ENCODE data around the gene TMEM14A.
"Not testable (repeated sequence)": the region's sequence is repeated elsewhere in the genome, so short reads cannot be mapped to it uniquely, and the experiment has no call there.

The TMEM14A gene

DNA sequence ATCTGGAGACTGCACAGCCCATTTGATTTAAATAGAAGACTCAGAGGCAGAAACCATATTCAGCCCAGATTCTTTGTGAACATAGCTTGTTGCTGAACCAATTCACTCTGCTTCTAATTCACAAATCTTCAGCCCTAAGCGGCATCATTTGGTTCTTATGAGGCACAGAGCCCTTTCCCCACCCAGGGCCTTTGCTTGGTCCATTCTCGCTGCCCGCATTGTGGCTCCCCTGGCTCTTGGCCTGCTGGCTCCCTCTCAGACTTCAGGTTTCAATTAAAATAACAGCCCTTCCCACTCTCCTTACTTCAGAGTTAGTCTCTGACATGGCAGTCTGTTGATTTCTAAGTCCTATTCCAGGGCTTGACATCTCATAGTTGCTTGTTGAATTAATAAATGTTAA is 9.4 kb upstream of the TMEM14A start:
- DNase-seq: no peak

DNA sequence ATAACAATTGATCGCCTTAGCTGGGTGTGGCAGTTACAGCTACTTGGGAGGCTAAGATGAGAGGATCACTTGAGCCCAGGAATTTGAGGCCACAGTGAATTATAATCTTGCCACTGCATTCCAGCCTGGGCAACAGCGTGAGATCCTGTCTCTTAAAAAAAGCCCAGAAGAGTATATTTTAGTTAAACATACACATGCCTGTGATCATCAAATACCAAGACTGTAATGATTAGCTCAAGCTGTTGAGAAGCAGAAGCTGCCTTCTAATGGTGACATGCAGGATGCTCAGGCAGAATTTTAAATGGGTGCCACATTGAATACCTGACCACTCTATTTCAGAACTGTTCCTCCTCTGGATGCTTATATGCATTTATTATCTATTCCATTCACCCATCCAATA is 8.9 kb upstream of the TMEM14A start:
- DNase-seq: no peak

DNA sequence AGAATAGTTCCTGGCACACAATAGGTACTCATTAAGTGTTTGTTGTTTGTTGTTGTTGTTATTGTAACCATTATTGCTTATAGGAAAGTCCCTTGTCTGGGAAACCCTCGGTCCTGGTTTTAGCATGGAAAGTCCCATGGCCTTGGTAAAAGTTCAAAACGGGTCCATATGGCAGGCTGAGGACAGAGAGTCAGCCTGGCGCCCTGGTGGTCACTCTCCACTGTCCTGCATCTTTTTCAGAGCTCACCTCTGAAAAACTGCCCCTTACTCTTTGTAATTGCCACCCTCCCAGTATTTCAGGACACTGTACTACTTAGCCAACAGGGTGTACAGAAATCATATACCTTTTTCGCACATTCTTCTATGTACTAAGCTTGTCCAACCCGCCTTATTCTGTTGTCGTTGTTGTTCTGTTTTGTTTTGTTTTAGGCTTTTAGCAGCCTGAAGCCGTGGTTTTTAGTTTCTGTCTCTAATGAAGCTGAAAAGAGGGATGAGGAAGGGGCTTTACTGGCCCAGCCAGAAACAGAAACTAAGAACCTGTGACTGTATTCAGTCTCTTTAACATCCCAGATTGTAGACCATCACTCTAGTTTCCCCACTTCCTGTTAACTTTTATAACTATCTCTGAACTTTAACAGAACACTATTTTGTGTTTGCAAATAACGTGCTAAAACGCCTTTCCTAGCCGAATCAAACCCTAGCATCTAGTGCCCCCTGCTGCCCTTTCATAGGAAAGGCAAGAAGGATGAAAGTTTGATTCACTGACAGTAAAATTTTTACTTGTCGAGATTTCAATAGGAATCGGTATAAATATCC is 7.6 kb upstream of the TMEM14A start:
- peak; percentile 32 for DNase-seq

DNA sequence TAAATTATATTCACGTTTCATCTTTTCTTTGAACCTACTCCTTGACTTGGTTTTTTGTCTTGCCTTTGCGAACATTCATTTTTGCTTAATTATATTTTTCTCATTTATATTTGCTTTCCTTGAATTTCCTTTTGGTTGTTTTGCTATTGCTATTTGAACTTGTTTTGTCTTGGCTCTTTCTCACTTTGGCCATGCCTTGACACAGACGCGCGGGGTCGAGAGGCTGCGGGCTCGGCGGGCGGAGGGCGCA is 7.1 kb upstream of the TMEM14A start:
- DNase-seq: no peak

DNA sequence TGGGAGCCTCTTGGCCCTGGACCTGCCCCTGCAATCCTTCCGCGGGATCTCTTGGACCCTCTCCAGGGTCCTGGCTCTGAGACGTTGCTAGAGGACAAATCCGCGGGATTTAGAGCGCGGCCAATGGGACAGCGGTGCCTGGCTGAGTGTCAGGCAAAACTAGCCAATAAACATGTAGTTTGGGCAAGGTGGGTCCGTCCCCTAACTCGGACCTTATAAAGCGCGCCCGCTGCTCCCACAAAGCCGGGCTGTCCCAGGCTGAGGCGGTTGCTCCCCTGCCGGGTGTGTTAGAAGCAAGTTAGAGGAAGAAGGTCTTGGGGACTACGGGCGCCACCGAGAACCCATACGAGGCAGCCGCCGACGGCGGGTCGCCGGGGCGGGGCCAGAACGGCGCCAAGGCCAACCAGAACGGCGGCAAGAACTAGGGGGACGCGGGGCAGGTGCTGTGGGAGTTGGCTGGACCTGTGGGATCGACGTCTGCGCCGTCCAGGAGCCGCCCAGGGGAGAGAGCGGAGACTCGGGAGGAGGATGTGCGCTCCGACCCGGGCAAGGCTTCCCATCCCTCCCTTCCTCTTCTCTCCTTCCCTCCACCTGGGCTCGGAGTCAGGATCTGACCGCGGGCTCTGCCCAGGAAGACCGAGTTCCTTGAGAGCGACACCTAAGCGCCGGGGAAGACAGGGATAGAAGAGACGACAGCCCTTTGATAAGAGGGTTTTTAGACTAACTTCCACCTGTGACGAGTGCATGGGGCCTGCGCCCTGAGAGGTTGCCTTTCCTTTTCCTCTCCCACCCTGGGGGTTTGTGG is 6.5 kb upstream of the TMEM14A start:
- peak; percentile 55 for DNase-seq

DNA sequence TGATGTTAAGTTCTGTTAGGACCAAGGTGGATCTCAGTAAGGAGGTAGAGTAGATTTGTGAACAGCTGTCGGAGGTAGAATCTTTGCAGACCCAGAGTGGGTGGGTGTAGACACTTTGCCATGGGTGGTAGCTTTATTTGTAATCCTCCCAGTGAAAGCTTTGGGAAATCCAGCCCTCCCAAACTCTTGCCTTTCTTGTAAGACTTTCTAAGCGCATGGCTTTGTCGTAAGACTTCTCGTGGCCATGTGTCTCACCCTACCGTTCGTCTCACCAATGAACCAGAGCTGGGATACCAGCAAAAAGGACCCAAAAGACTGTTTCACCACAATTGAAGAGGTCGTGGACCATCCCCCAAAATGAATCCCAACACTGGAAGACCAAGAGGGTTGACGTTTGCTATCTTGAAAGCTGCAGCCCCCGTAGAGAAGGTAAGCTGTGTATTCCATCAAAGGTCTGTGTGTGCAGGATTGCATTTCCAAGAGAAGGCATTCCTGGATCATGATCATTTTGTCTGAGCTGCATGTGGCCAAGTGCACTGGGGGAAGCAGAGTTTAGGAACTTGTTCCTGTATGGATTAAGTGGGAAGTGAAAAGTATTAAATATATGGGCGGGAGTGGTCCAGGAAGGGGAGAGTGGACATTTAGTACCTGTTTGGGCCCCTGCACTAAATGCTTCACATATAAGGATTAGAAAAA is 5.8 kb upstream of the TMEM14A start:
- DNase-seq: no peak

DNA sequence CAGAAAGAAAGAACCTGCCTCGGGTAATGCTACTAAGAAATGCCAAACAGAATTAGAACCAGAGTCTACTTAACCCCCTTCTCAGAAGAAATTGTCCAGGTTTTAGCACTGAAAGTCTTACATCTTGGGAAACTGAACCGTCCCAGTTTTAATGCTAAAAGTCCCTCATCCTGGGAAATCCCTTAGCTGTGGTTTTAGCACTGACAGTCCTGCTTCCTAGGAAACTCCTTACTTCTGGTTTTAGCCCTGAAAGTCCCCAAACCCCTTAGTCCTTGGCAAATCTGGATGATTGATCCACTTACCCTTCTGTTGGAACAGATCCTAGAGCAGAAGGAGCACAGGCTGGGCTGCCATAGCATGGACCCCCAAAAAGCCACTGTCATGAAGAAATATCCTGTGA is 4.8 kb upstream of the TMEM14A start:
- DNase-seq: no peak

DNA sequence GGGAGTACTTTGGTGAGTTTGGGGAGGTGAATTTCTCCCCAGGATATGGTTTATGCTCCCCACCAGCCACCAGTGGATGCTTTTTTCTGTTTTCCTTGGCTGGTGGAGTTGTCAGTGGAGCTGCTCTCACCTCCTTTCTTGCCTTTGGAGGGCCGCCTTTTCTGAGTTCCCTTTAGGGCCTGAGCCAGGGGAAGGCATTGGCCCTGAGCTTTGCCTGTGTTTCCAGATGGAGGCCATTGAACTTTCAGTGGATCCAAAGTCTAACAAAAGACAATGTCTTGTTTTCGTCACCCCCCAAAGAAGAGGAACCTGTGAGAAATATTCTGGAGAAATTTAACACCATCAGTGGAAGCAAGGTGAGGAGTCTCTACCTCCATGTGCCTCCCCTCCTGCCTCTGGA is 4.4 kb upstream of the TMEM14A start:
- no peak for DNase-seq

DNA sequence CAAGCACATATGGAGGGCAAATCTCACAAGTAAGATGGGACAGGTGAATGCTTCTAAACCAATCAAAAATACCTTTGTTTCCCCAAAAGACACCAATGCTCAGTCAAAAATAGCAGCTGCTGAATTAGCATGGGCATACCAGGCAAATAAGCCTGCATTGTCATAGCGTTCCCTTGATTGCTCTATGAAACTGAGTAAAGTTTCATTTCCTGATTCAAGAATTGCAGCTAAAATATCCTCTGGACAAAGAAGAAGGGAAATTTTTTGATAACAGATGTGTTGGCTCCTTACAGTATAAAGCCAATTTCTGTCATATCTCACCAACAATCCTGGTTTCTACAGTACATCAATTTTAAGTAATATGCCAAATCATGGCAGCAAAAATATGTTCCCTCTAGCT is 3.3 kb upstream of the TMEM14A start:
- DNase-seq: no peak

DNA sequence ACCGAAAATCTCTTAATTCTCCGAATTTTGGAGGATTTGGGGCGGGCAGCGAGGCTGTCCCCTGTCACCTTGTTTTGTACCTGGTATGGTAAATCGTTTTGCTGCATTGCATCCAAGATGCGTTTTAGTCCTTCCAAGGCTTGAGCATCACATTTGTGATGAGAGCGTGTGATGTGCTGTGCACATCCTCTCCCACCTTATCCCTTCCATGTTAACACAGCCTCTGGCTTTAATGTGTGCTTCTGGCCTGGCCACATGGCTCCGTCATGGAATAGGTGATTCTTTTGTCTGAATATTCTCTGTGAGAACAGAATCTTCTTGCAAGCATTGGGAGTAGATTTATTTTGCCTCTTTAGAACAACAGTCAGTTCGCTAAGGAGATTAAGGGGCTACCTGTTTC is 763 bp downstream of the TMEM14A start:
- DNase-seq: no peak

DNA sequence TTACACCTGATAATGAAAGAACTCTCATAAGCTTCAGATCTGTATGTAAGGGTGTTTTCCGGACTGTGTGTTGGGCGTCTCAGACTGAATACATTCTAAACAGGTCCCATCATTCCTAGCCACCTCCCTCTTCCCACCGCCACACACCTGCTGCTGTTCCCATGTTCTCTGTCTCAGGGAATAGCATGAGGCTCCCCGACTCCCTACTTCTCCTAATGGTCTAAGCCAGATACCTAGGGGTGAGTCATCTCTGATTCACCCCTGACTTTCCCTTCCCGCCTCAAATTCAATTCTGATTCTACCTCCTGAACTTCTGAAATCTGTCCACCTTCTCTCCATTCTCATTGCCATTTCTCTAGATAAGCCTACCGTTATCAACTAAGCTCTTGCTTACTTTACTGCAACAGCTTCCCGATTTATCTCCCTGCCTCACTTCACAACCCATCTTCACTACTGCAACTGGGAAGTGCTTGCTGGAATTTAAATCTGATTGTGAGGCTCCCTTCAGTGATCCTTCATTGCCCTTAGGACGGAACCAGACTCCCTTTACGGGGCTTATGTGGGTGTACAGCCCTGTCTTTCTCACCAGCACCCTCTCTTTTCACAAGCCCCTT is 1.6 kb downstream of the TMEM14A start:
- no peak for DNase-seq

DNA sequence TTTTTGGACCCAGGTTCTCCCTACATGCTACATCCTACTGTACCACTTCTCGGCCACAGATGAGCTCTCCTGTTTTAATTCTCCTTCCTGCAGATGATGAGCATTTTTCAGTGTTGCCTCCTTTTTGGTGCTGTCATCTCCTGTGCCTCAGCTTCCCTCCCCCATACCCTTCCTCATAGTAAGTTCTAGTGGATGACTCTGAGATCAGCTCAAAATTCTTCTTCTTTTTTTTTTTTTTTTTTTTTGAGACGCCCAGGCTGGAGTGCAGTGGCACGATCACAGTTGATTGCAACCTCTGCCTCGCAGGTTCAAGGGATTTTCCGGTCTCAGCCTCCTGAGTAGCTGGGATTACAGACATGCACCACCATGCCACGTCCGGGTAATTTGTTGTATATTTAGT is 3.8 kb downstream of the TMEM14A start:
- DNase-seq: no peak

DNA sequence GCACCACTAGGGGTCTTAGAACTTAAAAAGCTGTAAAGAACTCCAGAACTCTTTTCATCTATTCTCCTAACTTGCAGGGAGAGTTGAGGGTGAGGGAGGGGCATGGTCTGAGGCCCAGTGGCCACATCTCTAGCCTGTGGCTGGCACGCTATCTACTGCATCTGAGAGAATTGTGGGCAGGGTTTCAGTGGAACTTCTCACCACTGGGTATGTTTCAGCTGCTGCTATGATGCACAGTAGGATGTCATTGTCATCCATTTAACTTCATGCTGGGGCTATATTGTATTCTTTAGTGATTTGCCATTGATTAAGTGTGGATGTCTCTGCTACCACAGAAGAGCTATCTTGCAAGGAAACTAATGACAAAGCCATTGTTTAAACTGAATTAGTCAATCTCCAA is 4.5 kb downstream of the TMEM14A start:
- DNase-seq: no peak

DNA sequence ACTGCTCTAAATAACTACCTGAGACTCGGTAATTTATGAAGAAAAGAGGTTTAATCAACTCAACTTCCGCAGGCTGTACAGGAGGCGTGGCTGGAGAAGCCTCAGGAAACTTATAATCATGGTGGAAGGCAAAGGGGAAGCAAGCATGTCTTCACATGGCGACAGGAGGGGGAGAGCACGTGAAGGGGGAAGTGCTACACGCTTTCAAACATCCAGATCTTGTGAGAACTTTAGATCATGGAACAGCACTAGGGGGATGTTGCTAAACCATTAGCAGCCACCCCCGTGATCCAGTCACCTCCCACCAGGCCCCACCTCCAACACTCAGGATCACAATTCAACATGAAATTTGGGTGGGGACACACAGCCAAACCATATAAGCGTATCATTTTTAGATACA is 5.7 kb downstream of the TMEM14A start:
- DNase-seq: not testable (repeated sequence)

DNA sequence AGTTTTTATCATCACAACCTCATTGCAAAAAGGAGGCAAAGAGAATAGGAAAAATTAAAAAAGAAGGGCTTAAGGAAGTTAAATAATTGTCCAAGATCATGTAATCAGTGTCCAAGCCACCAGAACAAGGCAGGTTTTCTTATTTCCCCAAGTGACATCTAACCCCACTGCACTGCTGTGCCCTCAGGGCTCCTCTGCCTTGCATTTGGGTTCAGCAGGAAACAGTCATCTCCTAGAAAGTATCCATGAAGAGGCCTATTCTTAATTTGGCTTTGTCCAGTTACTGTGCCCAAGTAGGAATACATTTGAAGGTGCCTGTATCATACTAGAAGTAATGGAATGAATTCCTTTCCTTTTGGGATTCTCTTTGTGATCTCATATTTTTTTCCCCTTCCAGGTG is 10.5 kb downstream of the TMEM14A start:
- no peak for DNase-seq

DNA sequence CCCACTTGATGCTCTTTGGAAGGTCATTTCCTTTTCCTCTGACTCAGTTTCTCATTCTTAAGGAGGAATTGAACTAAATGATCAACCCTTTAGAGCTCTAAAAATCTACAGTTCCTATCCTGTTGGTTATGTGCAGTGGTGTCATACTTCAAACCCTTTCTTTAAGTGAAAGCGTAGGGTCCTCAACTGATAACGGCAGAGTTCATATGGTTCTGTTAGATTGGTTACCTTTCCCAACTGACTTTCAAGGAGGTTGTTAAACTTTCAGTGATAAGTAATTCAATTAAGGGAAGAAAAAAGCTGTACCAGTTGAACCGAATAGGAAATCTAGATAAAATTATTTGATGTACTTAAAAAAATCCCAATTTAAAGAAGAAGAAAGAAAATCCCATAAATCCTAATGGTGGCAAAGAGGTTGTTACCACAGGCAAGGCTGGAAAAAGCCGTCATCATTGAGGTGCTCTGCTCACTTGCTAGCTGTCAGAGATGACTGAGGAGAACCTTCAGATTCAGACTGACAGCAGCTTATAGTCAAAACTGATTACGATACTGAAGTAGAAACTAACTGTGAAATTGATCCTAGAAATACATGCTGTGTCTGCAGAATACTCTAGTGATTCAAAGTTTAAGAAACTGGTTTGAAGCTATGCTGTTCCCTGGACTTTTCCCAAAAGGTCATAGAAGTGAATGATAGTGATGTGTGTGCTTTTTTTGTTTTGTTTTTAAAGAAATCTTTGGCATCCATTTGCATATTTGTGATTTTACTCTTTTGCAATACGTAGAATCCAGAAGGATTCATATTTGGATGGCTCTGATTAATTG is 16.2 kb downstream of the TMEM14A start:
- no peak for DNase-seq

DNA sequence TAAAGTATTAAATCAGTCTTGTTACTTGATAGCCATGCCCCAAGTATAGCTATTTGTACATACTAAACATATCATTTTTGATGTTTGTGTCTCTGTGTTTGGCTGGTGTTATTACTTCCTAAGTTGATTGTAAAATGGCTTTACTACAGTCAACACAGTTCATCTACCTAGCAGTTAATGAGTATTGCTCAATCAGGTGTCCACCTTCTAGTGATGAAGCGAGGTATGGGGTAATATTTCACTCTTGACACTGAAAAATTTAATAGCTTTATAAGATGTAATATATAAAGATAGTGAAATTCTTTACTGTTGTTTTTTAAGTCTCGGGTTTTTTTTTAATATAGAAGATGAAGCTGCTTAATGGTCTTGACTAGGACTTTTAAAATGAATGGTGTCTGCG is 18.9 kb downstream of the TMEM14A start:
- no peak for DNase-seq

DNA sequence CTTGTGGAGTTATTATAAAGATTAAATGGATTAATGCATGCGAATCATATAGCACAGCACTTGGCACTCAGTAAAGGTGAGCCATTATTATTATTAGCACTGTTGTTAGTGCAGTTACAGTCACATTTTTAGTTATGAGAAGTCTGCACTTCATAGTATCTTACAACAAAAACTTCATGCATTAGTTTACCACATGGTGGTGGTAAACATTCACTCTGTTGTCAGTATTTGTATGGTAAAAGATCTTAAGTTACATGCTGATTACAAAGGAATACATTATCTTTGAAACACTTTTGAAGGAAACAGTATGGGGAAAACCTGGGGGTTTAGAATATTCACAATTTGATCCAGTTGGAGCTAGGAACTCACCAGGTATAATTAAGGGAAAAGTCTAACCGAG is 20.8 kb downstream of the TMEM14A start:
- no peak for DNase-seq

DNA sequence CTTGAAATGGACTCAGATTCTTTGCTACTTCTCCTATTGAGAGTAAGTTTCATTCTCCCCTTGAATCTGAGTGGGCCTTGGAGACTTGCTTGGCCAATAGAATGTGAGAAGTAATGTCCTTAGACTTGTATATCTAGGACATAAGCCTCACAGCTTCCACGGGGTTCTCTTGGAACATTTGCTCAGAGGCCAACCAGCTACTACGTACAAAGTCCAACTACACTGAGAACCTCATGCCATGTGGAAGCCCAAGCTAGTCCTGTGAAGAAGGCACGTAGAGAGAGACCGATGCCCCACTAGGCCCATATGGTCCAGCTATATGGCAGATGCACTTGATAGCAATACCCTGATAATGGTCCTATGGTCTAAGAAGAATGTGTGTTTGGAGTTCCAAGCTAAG is 22.9 kb downstream of the TMEM14A start:
- DNase-seq: no peak

DNA sequence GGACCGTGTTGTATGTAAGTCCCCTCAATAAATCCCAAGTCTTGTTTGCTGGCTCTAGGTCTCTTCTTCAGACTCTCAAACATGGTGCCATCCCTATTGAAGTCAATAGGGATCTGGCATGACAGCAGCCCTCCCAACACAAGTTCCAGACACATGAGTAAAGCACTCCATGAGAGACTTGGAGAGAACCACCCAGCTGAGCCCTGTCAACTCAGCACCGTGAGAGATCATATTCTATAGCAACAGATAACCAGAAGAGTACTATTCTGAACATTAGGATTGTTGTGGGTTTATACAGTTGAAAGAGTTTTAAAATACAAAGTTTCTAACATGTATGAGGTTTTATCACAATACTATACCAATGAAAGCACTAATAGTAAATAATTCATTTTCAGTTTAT is 23.5 kb downstream of the TMEM14A start:
- no peak for DNase-seq

DNA sequence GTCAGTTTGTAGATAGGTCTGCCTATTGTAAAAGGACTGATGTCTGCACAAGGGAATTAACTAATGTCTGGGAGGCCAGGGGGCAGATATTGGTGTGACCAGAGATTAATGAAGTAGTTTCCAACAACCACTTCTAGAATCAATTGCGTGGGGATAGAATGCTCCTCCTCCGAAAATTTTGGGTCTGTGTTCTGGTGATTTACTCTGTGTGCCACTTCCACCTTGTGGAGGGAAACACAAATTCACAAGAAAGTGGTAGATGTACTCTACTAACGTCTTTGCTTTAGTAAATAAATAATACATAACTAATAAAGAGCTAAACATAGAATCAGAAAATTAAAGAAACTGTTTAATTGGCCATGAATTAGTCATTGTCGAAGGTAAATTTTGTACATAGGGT is 25.5 kb downstream of the TMEM14A start:
- no peak for DNase-seq

DNA sequence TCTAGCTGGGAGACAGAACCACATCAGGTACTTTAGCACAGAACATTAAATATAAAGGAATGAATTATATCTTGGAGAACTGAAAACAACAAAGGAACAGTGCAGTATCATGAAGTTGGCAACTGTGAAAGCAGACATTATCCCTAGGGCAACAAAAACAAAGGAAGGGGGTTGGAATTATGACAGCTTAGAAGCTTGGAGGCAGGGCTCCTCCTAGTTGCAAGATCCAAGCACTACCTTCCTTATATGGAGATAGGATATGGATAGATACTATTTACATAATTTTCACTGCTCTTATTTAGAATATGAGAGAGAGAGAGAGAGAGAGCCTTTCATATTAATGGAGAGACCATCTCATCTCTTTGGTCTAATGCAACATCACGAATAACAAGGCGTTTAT is 27.0 kb downstream of the TMEM14A start:
- no peak for DNase-seq

DNA sequence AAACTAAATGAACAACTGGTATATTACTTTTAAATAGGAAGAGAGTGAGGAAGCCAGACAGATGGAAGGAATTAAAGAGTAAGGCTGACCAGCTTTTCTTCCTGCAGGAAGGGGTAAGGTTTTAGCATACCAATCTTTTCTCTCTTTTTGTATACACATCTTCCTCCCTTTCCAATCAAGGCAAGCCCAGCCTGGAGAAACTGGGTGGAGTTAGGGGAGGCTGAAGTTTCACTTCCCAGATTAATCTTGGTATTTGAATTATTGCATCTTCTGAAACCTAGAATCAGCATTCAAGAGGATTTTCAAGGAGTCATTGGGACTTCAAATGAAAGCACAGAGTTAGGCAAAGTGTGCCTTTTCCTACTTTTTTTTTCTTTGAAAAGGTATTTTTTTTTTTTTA is 33.1 kb downstream of the TMEM14A start:
- no peak for DNase-seq

Data from activated T-cell treated with anti-CD3 and anti-CD28 coated beads, Interleukin-2, amount 50 U/mL, for 1 hour (primary cell).